Neural cell (in vitro differentiated cells): Measurements from ENCODE around the gene PLA2G2F. TPM values are rescaled to one million over a fixed set of nuclear protein-coding genes. Genes with fewer than 3 reads are reported as not detected.

ENCODE experiments used
- H2AFZ ChIP-seq: fragments of 200-600, 300-800 bp; sonication (generic), shearing (Covaris generic); 2 replicates; pipeline ENCODE4 v1.6.0; 2014; ENCODE audit warnings: low read depth, mild to moderate bottlenecking, antibody characterized with exemption, low read length, moderate library complexity
- H3F3A ChIP-seq: fragments of 200-600 bp; shearing (Covaris generic); 2 replicates; pipeline ENCODE4 v1.6.1; 2016; ENCODE audit warnings: mild to moderate bottlenecking, moderate library complexity, mixed read lengths, antibody characterized with exemption, low read length; ENCODE audit not compliant: insufficient read depth, poor library complexity, severe bottlenecking
- H3K27ac ChIP-seq: fragments of 200-600, 300-800 bp; sonication (generic), shearing (Covaris generic); 2 replicates; pipeline ENCODE4 v1.5.1; 2014; ENCODE audit warnings: mild to moderate bottlenecking, low read length, moderate library complexity
- H3K27me3 ChIP-seq: fragments of 300-800, 200-600 bp; sonication (generic), shearing (Covaris generic); 2 replicates; pipeline ENCODE4 v1.6.0; 2014; ENCODE audit warnings: mild to moderate bottlenecking, low read depth, low read length, moderate library complexity; ENCODE audit not compliant: insufficient read depth
- H3K36me3 ChIP-seq: fragments of 300-800, 200-600 bp; sonication (generic), shearing (Covaris generic); 2 replicates; pipeline ENCODE4 v1.5.1; 2014; ENCODE audit warnings: mild to moderate bottlenecking, antibody characterized with exemption, low read length, moderate library complexity; ENCODE audit not compliant: insufficient read depth
- H3K4me2 ChIP-seq: fragments of 300-800, 200-600 bp; sonication (generic), shearing (Covaris generic); 2 replicates; pipeline ENCODE4 v1.6.0; 2014; ENCODE audit warnings: mild to moderate bottlenecking, low read length
- H3K4me3 ChIP-seq: fragments of 300-800, 200-600 bp; sonication (generic), shearing (Covaris generic); 2 replicates; pipeline ENCODE4 v1.5.1; 2014; ENCODE audit warnings: mild to moderate bottlenecking, low read length, moderate library complexity
- H3K79me2 ChIP-seq: fragments of 200-600 bp; shearing (Covaris generic); replicated peaks from 2 replicates; pipeline ENCODE4 v1.6.0; 2014; ENCODE audit warnings: mild to moderate bottlenecking, low read length, moderate library complexity; ENCODE audit not compliant: insufficient read depth
- H3K9ac ChIP-seq: fragments of 300-800, 200-600 bp; sonication (generic), shearing (Covaris generic); 2 replicates; pipeline ENCODE4 v1.6.1; 2016; ENCODE audit warnings: mild to moderate bottlenecking, low read length, mixed read lengths
- H3K9me2 ChIP-seq: fragments of 200-600 bp; shearing (Covaris generic); 2 replicates; pipeline ENCODE4 v1.6.1; 2016; ENCODE audit warnings: mild to moderate bottlenecking, low read length, mixed read lengths; ENCODE audit not compliant: insufficient read depth
- H3K9me3 ChIP-seq: fragments of 200-600, 300-800 bp; sonication (generic), shearing (Covaris generic); 2 replicates; pipeline ENCODE4 v1.6.1; 2016; ENCODE audit warnings: mild to moderate bottlenecking, mixed run types, low read length, moderate library complexity, mixed read lengths
- H4K20me1 ChIP-seq: fragments of 200-600 bp; shearing (Covaris generic); 2 replicates; pipeline ENCODE4 v1.6.1; 2016; ENCODE audit warnings: mild to moderate bottlenecking, mixed run types; ENCODE audit not compliant: insufficient read depth
- EP300 ChIP-seq: fragments of 450-650 bp; conservative IDR thresholded peaks from 2 replicates; pipeline ENCODE4 v1.6.1; 2014; ENCODE audit warnings: antibody characterized with exemption, mild to moderate bottlenecking, moderate library complexity; ENCODE audit not compliant: poor library complexity, severe bottlenecking
- EZH2 ChIP-seq: fragments of 200-600, 300-800 bp; shearing (Covaris generic), sonication (generic); IDR thresholded peaks from 2 replicates; pipeline ENCODE4 v1.6.1; 2014; ENCODE audit warnings: antibody characterized with exemption, low read length, borderline replicate concordance, mild to moderate bottlenecking; ENCODE audit not compliant: insufficient read depth, poor library complexity, severe bottlenecking
- MXI1 ChIP-seq: fragments of 450-650 bp; conservative IDR thresholded peaks from 2 replicates; pipeline ENCODE4 v1.6.1; 2014; ENCODE audit warnings: antibody characterized with exemption, mild to moderate bottlenecking; ENCODE audit not compliant: poor library complexity, severe bottlenecking
- POLR2AphosphoS5 ChIP-seq: IDR thresholded peaks from 2 replicates; pipeline ENCODE4 v1.6.1; 2012
- RAD21 ChIP-seq: fragments of 450-650 bp; conservative IDR thresholded peaks from 2 replicates; pipeline ENCODE4 v1.6.1; 2014; ENCODE audit warnings: antibody characterized with exemption, mild to moderate bottlenecking, moderate library complexity
- REST ChIP-seq: IDR thresholded peaks from 2 replicates; pipeline ENCODE4 v1.6.1; 2012; ENCODE audit warnings: borderline replicate concordance
- SMC3 ChIP-seq: fragments of 450-650 bp; conservative IDR thresholded peaks from 2 replicates; pipeline ENCODE4 v1.6.1; 2014; ENCODE audit warnings: antibody characterized with exemption, mild to moderate bottlenecking, moderate library complexity; ENCODE audit not compliant: poor library complexity
- TAF1 ChIP-seq: IDR thresholded peaks from 2 replicates; pipeline ENCODE4 v1.6.1; 2012; ENCODE audit warnings: low read depth
- polyA plus RNA-seq: library from polyadenylated mRNA; depleted of rRNA; stranded (reverse); fragments of >200 nt; gene quantifications from 2 replicates; pipeline ENCODE4 v1.2.3, GENCODE V29; 2014
- TF ChIP-seq, protein P1 (sequence below): fragments of 450-650 bp; IDR thresholded peaks from 2 replicates; pipeline ENCODE4 v1.5.1; 2014; ENCODE audit warnings: antibody characterized with exemption, mild to moderate bottlenecking, moderate library complexity; ENCODE audit not compliant: poor library complexity, severe bottlenecking

PLA2G2F gene
- polyA plus RNA-seq, 1 donor from 2014 or later = not detected

GRCh38 chr1:20141001-20141400 lies 1.9 kb downstream of the PLA2G2F start:
- TF ChIP-seq TAF1 (no peak), RAD21 (no peak), POLR2AphosphoS5 (no peak), SMC3 (no peak), REST (no peak), EZH2 (no peak)
- Histone ChIP-seq H3K9me2 (no peaks in the 10 kb centered on the region), H3K36me3 (no peaks in the 10 kb centered on the region), H3K79me2 (no peaks in the 10 kb centered on the region), H3K27ac (no peak overlapping the region), H3K27me3 (no peaks in the 10 kb centered on the region), H3K9ac (no peak overlapping the region), H3K4me2 (no peak overlapping the region), H3F3A (no peaks in the 10 kb centered on the region), H4K20me1 (no peaks in the 10 kb centered on the region), H3K4me3 (no peak overlapping the region), H2AFZ (no peak overlapping the region), H3K9me3 (no peaks in the 10 kb centered on the region)

DNA sequence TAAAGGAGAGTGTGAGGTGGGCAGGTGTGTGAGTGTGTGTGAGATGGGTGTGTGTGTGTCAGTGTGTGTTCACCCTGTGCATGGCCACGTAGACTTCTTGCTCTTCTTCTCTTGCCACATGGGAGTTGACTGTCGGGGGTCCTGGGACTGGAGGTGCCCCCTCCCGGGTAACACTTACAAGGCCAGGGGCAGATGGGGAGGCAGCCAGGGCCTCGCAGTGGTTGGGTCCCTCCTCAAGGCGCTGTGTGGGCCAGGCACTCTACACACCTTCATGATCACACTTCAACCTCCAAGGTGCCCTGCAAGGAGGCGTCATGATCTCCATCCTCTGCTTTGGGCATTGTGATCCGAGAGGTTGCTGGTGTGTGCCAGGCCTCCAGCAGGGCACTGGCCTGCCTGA lies 2.3 kb downstream of the PLA2G2F start:
- H3K9me3 ChIP-seq = no peaks in the 10 kb centered on the region
- H3K9ac ChIP-seq = no peak overlapping the region
- no peak overlapping the region for H2AFZ ChIP-seq
- no peaks in the 10 kb centered on the region for H3F3A ChIP-seq
- H3K9me2 ChIP-seq = no peaks in the 10 kb centered on the region
- no peak overlapping the region for H3K4me2 ChIP-seq
- no peaks in the 10 kb centered on the region for H3K36me3 ChIP-seq
- no peak overlapping the region for H3K27ac ChIP-seq
- no peak for TF ChIP-seq MXI1
- TF ChIP-seq, protein P1, sequence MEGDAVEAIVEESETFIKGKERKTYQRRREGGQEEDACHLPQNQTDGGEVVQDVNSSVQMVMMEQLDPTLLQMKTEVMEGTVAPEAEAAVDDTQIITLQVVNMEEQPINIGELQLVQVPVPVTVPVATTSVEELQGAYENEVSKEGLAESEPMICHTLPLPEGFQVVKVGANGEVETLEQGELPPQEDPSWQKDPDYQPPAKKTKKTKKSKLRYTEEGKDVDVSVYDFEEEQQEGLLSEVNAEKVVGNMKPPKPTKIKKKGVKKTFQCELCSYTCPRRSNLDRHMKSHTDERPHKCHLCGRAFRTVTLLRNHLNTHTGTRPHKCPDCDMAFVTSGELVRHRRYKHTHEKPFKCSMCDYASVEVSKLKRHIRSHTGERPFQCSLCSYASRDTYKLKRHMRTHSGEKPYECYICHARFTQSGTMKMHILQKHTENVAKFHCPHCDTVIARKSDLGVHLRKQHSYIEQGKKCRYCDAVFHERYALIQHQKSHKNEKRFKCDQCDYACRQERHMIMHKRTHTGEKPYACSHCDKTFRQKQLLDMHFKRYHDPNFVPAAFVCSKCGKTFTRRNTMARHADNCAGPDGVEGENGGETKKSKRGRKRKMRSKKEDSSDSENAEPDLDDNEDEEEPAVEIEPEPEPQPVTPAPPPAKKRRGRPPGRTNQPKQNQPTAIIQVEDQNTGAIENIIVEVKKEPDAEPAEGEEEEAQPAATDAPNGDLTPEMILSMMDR = no peak
- no peak for TF ChIP-seq SMC3
- TF ChIP-seq TAF1 = no peak
- no peak for TF ChIP-seq EP300
- no peak for TF ChIP-seq REST
- no peak for TF ChIP-seq EZH2
- no peak for TF ChIP-seq RAD21
- no peak for TF ChIP-seq POLR2AphosphoS5
- no peaks in the 10 kb centered on the region for H4K20me1 ChIP-seq
- no peaks in the 10 kb centered on the region for H3K79me2 ChIP-seq
- H3K4me3 ChIP-seq = no peak overlapping the region
- no peaks in the 10 kb centered on the region for H3K27me3 ChIP-seq
